CD4-positive, alpha-beta T cell treated with Interleukin-15 for 4 hours (primary cell): ENCODE results near the gene CBX5.

Experiments
- DNase-seq: peaks from one replicate; pipeline ENCODE4 v3.0.0-alpha.2; 2020; ENCODE audit warnings: low spot score

Gene CBX5

GRCh38 chr12:54225666-54226065 is 54.3 kb downstream of the CBX5 start:
- no peak for DNase-seq

- no peak for DNase-seq
Measured at GRCh38 chr12:54222609-54223008, 57.3 kb downstream of the CBX5 start.

DNA sequence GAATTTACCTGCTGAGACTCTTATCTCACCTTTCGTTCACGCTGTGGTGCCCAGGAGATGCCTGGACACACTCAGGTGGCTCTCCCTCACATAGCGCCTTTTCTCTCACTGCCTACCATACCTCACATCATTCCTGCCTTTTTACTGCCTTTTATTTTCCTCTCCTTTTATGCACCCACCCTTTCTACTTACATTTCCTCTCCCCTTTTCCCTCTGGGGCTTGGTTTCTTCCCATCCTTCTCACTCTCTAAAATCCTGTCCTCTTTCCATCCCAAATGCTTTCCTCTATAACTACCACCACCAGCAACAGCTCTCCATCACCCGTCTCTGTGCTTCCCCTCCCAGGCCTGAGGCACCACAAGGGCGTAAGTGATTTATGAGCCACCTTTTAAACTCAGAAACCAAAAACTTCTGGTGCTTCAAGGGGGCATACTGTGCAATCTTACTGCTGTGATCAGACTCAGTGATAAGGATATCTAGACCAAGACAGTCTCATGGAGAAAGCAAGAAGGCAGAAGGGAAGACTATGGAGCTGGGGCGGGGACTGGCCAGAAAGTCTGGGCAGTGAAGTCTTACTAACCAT is 58.4 kb downstream of the CBX5 start:
- DNase-seq, result no peak

DNA sequence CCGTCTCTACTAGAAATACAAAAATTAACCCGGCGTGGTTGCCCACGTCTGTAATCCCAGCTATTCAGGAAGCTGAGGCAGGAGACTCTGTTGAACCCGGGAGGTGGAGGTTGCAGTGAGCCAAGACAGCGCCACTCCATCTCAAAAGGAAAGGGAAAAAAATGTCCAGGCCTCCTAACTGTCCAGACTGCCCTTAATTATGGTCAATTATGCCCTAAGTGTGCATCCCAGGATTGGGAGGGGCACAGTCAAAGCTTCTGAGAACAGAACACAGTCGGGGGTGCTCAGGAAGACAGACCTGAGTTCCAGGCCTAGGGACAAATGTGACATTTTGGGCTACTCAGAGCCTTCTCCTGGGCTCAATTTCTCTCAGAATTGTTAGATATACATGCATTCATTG is 59.4 kb downstream of the CBX5 start:
- no peak for DNase-seq

- DNase-seq, result peak; percentile 65
Measured at GRCh38 chr12:54220092-54220557, 59.8 kb downstream of the CBX5 start.

- DNase-seq, result no peak
Measured at GRCh38 chr12:54217774-54218241, 62.1 kb downstream of the CBX5 start.

- peak; percentile 79 for DNase-seq
Measured at GRCh38 chr12:54216797-54217661, 62.9 kb downstream of the CBX5 start.

DNA sequence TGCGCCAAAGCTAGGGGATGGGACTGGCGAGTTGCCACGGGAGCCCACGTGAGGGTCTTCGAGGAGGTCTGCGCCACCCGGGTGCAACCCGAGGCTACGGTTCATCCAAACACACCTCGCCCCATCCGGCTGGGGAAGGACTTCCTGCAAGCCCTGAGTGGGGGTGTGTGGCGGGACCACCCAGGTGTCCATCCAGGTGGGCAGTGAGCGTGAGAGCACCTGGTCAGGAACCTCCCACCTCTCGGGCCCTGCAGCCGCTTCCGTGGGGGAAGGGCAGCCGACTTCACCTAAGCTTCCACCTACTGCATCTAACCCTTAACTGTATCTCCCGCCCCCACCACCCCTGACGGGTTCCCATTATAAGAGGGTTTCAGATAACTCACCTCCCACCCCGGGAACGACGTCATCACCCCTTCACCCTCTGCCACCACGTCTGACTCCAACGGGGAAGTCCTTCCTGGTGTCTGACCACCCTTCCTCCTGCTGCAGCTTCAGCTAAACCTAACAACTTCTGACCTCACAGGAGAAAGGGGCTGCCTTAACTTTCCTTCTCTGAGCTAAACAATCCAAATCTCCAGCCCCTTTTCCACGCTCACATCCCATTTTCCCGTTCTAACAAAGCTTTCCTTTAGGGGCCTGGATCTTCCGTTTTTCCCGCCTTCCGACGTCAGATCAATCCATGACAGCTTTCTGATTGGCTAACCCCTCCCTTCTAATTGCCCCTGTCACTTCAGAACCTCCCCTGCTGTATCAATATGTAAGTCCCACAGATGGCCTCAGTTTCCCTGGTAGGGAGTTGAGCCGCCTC is 63.7 kb downstream of the CBX5 start:
- DNase-seq, result peak; percentile 19

- DNase-seq, result peak; percentile 93
Measured at GRCh38 chr12:54214553-54215406, 65.1 kb downstream of the CBX5 start.

DNA sequence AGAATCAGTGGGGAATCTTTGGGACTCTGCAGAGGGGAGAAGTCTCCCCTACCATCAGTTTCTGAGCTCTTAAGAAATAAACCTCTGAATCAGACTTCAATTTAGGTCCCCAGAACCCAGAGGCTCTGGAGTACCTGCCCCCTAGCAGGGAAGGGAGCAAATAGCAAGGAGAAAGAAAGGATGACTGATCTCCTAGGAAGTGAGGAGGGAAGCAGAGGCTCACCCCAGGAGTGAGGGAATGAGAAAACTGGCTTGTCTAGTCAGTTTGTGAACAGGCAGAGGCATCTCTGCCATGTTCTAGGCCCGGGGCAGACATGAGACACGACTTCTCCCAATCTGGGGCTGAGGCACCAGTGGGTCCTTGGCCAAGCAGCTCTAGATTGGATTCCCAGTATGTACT is 66.8 kb downstream of the CBX5 start:
- DNase-seq, result no peak

DNA sequence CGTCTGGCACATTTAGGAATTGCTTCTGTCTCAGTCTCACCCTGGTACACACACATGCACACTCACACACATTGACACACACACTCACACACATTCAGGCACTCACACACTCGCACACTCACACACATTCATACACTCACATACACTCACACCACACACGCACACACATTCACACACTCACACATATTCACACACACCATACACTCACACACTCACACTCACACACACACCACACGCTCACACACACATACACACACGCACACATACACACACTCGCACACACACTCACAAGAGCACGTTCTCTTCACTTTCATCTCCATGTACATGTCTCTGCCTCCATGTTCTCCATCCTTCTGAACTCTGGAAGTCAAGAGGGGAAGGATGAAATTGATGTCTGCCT is 68.0 kb downstream of the CBX5 start:
- DNase-seq, result no peak

- no peak for DNase-seq
Measured at GRCh38 chr12:54210400-54210790, 69.5 kb downstream of the CBX5 start.

GRCh38 chr12:54208591-54208990 is 71.3 kb downstream of the CBX5 start:
- DNase-seq, result no peak

DNA sequence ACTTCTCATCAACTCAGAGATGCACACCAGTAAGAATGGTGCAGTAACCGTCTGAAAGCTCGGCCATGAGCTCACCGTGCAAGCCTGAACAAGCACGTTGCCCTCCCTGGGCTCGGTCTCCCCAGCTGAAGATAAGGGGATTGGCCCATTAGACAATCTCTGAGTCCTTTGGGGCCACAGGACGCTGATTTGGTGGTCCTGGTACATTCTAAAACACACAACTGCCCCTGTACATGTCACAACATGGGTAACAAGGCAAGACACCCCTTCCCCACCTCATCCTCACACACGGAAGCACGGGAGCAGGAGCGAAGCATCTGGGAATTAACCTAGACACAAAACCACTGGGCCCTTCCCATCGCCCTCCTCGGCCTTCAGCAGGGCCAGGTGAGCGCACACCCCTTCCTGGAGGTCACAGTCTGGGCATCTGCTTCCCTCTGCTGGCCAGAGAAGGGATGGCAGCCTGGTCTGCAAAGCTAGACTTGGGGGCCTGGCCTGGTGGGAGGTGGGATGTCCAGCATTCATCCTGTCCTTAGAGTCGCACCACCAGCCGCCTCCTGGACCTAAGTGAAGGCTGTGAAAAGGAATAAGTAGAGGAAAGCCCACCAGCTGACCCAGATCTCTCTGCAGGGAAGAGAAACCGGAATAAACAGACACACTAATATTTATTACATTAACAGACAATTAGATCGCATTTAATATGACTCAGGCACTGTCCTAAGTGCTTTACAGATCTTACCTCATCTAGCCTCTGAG is 72.2 kb downstream of the CBX5 start:
- DNase-seq, result peak; percentile 73

- DNase-seq, result no peak
Measured at GRCh38 chr12:54206791-54207190, 73.1 kb downstream of the CBX5 start.

DNA sequence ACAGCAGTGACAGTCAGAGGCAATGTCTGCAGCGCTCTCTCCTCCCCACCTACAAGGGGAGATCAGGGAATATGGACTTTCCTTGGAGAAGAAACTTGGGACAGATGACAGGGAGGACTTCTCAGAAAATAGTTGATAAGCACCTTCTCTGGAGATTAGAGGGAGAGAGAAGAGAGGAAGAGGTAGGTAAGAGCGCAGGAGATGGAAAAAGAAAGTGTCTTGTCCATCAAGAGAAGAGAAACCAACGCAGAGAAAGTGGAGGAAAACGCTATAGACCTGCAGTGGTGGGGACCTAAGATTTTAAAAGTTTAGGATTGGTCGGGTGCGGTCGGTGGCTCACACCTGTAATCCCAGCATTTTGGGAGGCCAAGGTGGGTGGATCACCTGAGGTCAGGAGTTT is 75.6 kb downstream of the CBX5 start:
- no peak for DNase-seq

GRCh38 chr12:54201001-54201794 is 78.7 kb downstream of the CBX5 start:
- DNase-seq, result peak; percentile 63

GRCh38 chr12:54200412-54200811 is 79.5 kb downstream of the CBX5 start:
- DNase-seq, result no peak

- DNase-seq, result no peak
Measured at GRCh38 chr12:54199917-54200316, 80.0 kb downstream of the CBX5 start.

GRCh38 chr12:54199034-54199433 is 80.9 kb downstream of the CBX5 start:
- no peak for DNase-seq
